Fibroblast of mammary gland (primary cell): ENCODE data around the gene AGAP5.

Experiments
- DNase-seq: peaks from one replicate; pipeline ENCODE4 v3.0.0-alpha.2; 2010; ENCODE audit warnings: low read depth
- H3K4me3 ChIP-seq: 2 replicates; pipeline ENCODE4 v1.5.1; 2011; ENCODE audit warnings: low read depth, mild to moderate bottlenecking, low read length, moderate library complexity; ENCODE audit not compliant: control insufficient read depth
- CTCF ChIP-seq: conservative IDR thresholded peaks from 2 replicates; pipeline ENCODE4 v1.5.1; 2011; ENCODE audit warnings: low read depth, low read length, inconsistent platforms; ENCODE audit not compliant: control insufficient read depth, insufficient read depth

Gene AGAP5

GRCh38 chr10:73647875-73648651 lies 49.8 kb downstream of the AGAP5 start:
- no peak for TF ChIP-seq CTCF
- H3K4me3 ChIP-seq: peak overlapping the region; percentile 57
- no peak for DNase-seq

- peak; percentile 26 for DNase-seq
- H3K4me3 ChIP-seq: peak overlapping the region; percentile 57
- TF ChIP-seq CTCF: no peak
These were observed 50.6 kb downstream of the AGAP5 start for GRCh38 chr10:73647211-73647874.

- no peak for DNase-seq
- no peak for TF ChIP-seq CTCF
- H3K4me3 ChIP-seq: no peak overlapping the region
These were observed 51.3 kb downstream of the AGAP5 start for GRCh38 chr10:73646598-73647041.

GRCh38 chr10:73645251-73645650 lies 52.7 kb downstream of the AGAP5 start:
- TF ChIP-seq CTCF: no peak
- H3K4me3 ChIP-seq: no peak overlapping the region
- no peak for DNase-seq

- no peak for DNase-seq
- no peak for TF ChIP-seq CTCF
- H3K4me3 ChIP-seq: no peak overlapping the region
These were observed 53.1 kb downstream of the AGAP5 start for GRCh38 chr10:73644767-73645166.

GRCh38 chr10:73644015-73644743 lies 53.7 kb downstream of the AGAP5 start:
- TF ChIP-seq CTCF: peak; percentile 85
- H3K4me3 ChIP-seq: no peak overlapping the region
- DNase-seq: peak; percentile 74
